ENCODE measurements around the gene RASD2. TPM values are rescaled to one million over a fixed set of nuclear protein-coding genes. Genes with fewer than 3 reads are reported as not detected.

RASD2 gene
- total RNA-seq, 1 experiment from 2014 or later, result 3.1 TPM

GRCh38 chr22:35554297-35554845 lies 13.7 kb downstream of the RASD2 start (continued):
- no peak for TF ChIP-seq HMGXB4 (CRISPR knock-in tag; IDR thresholded peaks at IDR 0.05)
- TF ChIP-seq FOXJ3 (CRISPR knock-in tag; IDR thresholded peaks at IDR 0.05; ENCODE audit: borderline replicate concordance), result no peak
- TF ChIP-seq MYBL2 (CRISPR knock-in tag; IDR thresholded peaks at IDR 0.05), result no peak

- ATAC-seq, result no peak
- ChIA-PET CTCF (interaction anchor here (1.5 kb wide), 1 partner anchor 28 kb away, joined by 4 read pairs; no protein-coding TSS in a partner anchor), POLR2A (no interaction called here)
- no peak for DNase-seq (ENCODE audit: low spot score)
- no peaks in the 10 kb centered on the region for H3K9me3 Mint-ChIP-seq
- H3K4me3 Mint-ChIP-seq, result no peak overlapping the region
- TF ChIP-seq ZNF121 (CRISPR knock-in tag; IDR thresholded peaks at IDR 0.05) (no peak), SMAD4 (CRISPR knock-in tag; IDR thresholded peaks at IDR 0.05) (no peak), RORB (CRISPR knock-in tag; IDR thresholded peaks at IDR 0.05) (no peak), PRDM15 (CRISPR knock-in tag; IDR thresholded peaks at IDR 0.05) (no peak), FOXP4 (CRISPR knock-in tag; IDR thresholded peaks at IDR 0.05) (no peak), ZNF317 (CRISPR knock-in tag; IDR thresholded peaks at IDR 0.05; ENCODE audit: borderline replicate concordance, low read depth) (no peak), E2F1 (CRISPR knock-in tag; IDR thresholded peaks at IDR 0.05) (no peak), ZBTB21 (CRISPR knock-in tag; IDR thresholded peaks at IDR 0.05; ENCODE audit: borderline replicate concordance) (no peak), IRF1 (CRISPR knock-in tag; IDR thresholded peaks at IDR 0.05) (no peak), STAT6 (CRISPR knock-in tag; conservative IDR thresholded peaks at IDR 0.05; ENCODE audit: low read depth) (no peak), SOX15 (CRISPR knock-in tag; IDR thresholded peaks at IDR 0.05) (no peak), GABPB1 (CRISPR knock-in tag; IDR thresholded peaks at IDR 0.05) (no peak), KAT7 (CRISPR knock-in tag; IDR thresholded peaks at IDR 0.05; ENCODE audit: borderline replicate concordance) (no peak), JUN (CRISPR knock-in tag; IDR thresholded peaks at IDR 0.05) (no peak), HMGA2 (CRISPR knock-in tag; IDR thresholded peaks at IDR 0.05) (no peak)
- H3K27me3 Mint-ChIP-seq (ENCODE audit: low read depth), result no peaks in the 10 kb centered on the region
- H3K36me3 Mint-ChIP-seq, result no peaks in the 10 kb centered on the region
- peaks cover 9% of the 10 kb centered on the region for H3K4me1 Mint-ChIP-seq
- no peak overlapping the region for H3K27ac Mint-ChIP-seq
Measured at GRCh38 chr22:35555483-35555890, 14.9 kb downstream of the RASD2 start.
